Measurements from ENCODE around the gene SORCS1.

DNA sequence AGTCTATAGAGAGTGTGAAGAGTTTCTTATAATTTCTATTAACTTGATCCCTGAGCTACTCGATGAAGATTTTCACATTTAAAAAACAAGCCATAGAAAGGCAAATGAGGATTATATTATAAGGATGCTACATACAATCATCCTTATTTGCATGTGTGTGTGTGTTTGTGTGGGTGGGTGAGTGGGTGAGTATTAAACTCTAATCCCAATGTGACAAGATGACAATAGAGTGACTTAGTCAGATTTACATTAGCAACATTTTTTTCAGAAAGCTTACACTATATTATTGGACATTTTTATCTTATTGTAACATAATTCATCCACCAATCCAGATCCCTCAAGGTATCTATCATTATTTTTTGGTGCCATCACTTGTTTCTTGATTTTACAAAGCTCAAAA lies 331.7 kb downstream of the SORCS1 start:
- TF ChIP-seq CTCF (IDR thresholded peaks at IDR 0.05; ENCODE audit: insufficient read depth, low read depth, low read length) (no peak), EZH2 (IDR thresholded peaks at IDR 0.05; ENCODE audit: insufficient read depth, low read length) (no peak)
